Naive B cell (primary cell): ENCODE measurements around the gene C8A. TPM values are rescaled to one million over a fixed set of nuclear protein-coding genes. Genes with fewer than 3 reads are reported as not detected.

ENCODE experiments used
- ATAC-seq, 2 donors: fragments of 150-1000 bp; cut with Tn5 transposase; 2 replicates each; pipeline ENCODE4 v1.10.0; 2021; ENCODE audit warnings: low read depth in 2 of 2, mild to moderate bottlenecking in 2 of 2, moderate library complexity in 2 of 2
- DNase-seq: peaks from one replicate; pipeline ENCODE4 v3.0.0; 2022
- H3K27ac Mint-ChIP-seq, 6 donors: one replicate each; pipeline ENCODE4 v1.8.0; 2020 to 2022; ENCODE audit warnings: mild to moderate bottlenecking in 6 of 6, mixed read lengths in 6 of 6, moderate library complexity in 5 of 6, inconsistent platforms in 2 of 6
- H3K27me3 Mint-ChIP-seq, 3 donors: one replicate each; pipeline ENCODE4 v1.8.0; 2021 to 2022; ENCODE audit warnings: mixed read lengths in 3 of 3, mild to moderate bottlenecking in 1 of 3
- H3K36me3 Mint-ChIP-seq, 2 donors: one replicate each; pipeline ENCODE4 v1.8.0; 2020 to 2022; ENCODE audit warnings: mixed read lengths in 2 of 2, inconsistent platforms in 1 of 2, mild to moderate bottlenecking in 1 of 2
- H3K4me1 Mint-ChIP-seq, 3 donors: one replicate each; pipeline ENCODE4 v1.8.0; 2020 to 2022; ENCODE audit warnings: mixed read lengths in 3 of 3, inconsistent platforms in 1 of 3, mild to moderate bottlenecking in 1 of 3, moderate library complexity in 1 of 3
- H3K4me3 Mint-ChIP-seq, 8 donors: one replicate each; pipeline ENCODE4 v1.8.0; 2020 to 2022; ENCODE audit warnings: mild to moderate bottlenecking in 8 of 8, mixed read lengths in 8 of 8, moderate library complexity in 8 of 8, inconsistent platforms in 2 of 8
- H3K9me3 Mint-ChIP-seq, 7 donors: one replicate each; pipeline ENCODE4 v1.8.0; 2020 to 2022; ENCODE audit warnings: mixed read lengths in 7 of 7, mild to moderate bottlenecking in 5 of 7, inconsistent platforms in 2 of 7, moderate library complexity in 1 of 7
- polyA plus RNA-seq, 6 donors: library from polyadenylated mRNA; unstranded; fragments of 300-500 nt; fragmentation: Illumina TruSeq; gene quantifications; one replicate each; pipeline ENCODE4 v1.2.3, GENCODE V29; 2021; ENCODE audit warnings: low read depth in 6 of 6

C8A gene
- polyA plus RNA-seq, 6 donors from 2014 or later = not detected

DNA sequence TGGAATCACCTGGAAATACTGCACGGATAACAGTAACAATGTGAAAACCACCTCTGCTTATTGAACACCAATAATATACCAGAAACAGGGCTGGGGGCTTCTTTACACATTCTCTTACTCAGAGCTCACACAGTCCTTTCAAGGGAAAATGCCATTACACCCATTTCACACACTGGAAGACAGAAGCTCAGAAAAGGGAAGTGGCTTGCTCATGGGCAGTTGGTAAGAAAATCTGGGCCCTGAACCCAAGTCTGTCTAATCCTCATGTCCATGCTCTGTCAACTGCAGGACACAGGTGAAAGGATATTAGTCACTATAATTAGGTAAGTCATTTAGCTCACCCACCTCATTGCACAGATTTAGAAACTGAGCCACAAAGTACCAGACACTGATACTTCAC is 18.6 kb downstream of the C8A start:
- H3K4me3 Mint-ChIP-seq = no peak overlapping the region

DNA sequence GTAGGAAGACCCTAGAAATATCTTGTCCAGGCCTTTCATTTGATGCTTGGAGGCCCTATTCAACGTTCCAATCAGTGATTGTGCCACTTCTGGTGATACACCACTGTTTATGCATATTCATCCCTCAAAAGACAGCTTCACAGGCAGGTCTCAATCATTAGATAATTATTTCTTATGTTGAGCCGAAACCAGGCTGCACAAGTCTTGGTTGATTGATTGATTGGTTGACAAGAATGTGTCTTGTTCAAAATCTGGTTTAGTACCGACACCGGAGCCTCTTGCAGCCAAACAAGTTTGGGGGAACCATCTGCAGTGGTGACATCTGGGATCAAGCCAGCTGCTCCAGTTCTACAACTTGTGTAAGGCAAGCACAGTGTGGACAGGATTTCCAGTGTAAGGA is 20.1 kb downstream of the C8A start:
- Mint-ChIP-seq H3K36me3 (no peaks in the 10 kb centered on the region), H3K9me3 (peaks cover 0 to 9% (median 0%) of the 10 kb centered on the region in 7 donors), H3K4me3 (no peak overlapping the region), H3K27ac (no peak overlapping the region), H3K27me3 (peaks cover 0 to 34% (median 12%) of the 10 kb centered on the region in 3 donors), H3K4me1 (no peaks in the 10 kb centered on the region)
- ATAC-seq (no peak), DNase-seq (no peak)

More for the DNA sequence above, 18.6 kb downstream of the C8A start:
- no peaks in the 10 kb centered on the region for H3K4me1 Mint-ChIP-seq
- peaks cover 0 to 9% (median 0%) of the 10 kb centered on the region in 7 donors for H3K9me3 Mint-ChIP-seq
- DNase-seq (no peak), ATAC-seq (no peak)
- no peaks in the 10 kb centered on the region for H3K36me3 Mint-ChIP-seq
- no peak overlapping the region for H3K27ac Mint-ChIP-seq
- H3K27me3 Mint-ChIP-seq = peaks cover 0 to 32% (median 11%) of the 10 kb centered on the region in 3 donors

DNA sequence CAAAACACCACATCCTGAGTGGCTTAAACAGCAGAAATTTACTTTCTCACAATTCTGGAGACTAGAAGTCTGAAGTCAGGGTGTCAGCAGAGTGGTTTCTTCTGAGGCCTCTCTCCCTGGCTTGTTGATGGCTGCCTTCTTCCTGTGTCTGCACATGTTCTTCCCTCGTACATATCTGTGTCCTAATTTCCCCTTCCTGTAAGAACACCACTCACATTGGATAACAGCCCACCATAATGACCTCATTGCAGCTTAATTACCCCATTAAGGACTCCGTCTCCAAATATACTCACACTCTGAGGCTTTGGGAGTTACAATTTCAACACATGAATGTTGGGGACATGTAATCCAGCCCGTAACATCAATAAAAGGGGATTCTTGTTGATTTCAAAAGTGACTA is 23.4 kb downstream of the C8A start:
- no peak overlapping the region for H3K27ac Mint-ChIP-seq
- DNase-seq = no peak

DNA sequence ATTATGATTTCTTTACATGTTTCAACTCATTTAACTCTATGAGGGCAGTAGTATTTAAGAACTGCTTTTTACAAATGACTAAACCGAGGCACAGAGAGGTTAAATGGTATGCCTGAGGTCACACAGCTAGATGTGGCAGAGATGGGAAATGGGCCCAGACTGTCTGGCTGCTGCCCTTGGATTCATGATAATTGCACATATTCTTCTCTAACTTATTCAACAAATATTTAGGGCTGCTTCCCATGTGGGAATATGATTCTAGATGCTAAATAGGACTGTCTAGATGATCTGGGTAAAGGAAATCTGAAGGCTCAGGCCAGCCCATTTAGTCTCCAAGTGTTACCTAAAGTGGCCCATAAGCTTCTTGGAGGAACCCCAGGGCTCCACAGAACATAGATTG is 26.2 kb downstream of the C8A start:
- Mint-ChIP-seq H3K36me3 (no peaks in the 10 kb centered on the region), H3K4me1 (no peaks in the 10 kb centered on the region), H3K27me3 (peaks cover 0 to 26% (median 10%) of the 10 kb centered on the region in 3 donors), H3K27ac (no peak overlapping the region), H3K9me3 (peaks cover 0 to 7% (median 0%) of the 10 kb centered on the region in 7 donors), H3K4me3 (no peak overlapping the region)
- DNase-seq (no peak), ATAC-seq (no peak)

More for the DNA sequence above, 23.4 kb downstream of the C8A start:
- Mint-ChIP-seq H3K4me3 (peak overlapping the region in 1 of 8 donors; percentile 31), H3K27me3 (peaks cover 0 to 34% (median 10%) of the 10 kb centered on the region in 3 donors), H3K4me1 (no peaks in the 10 kb centered on the region), H3K36me3 (no peaks in the 10 kb centered on the region), H3K9me3 (peaks cover 0 to 9% (median 0%) of the 10 kb centered on the region in 7 donors)
- no peak for ATAC-seq

DNA sequence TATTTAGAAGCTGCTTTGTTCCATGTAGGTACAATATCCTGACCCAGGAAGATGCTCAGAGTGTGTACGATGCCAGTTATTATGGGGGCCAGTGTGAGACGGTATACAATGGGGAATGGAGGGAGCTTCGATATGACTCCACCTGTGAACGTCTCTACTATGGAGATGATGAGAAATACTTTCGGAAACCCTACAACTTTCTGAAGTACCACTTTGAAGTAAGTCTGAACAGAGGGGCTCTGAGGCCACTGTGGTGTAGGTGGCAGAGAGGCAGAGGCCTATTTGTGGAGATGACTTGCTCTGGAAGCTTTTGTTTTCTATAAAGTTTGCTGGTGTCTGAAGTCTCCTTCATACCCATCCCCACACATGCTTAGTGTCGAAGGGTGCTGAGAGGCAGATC is 26.8 kb downstream of the C8A start:
- Mint-ChIP-seq H3K27me3 (peaks cover under 1 to 20% (median 10%) of the 10 kb centered on the region in 3 donors), H3K27ac (no peak overlapping the region), H3K36me3 (no peaks in the 10 kb centered on the region), H3K4me1 (no peaks in the 10 kb centered on the region), H3K4me3 (no peak overlapping the region), H3K9me3 (peaks cover 0 to 7% (median 1%) of the 10 kb centered on the region in 7 donors)
- no peak for DNase-seq
- no peak for ATAC-seq

DNA sequence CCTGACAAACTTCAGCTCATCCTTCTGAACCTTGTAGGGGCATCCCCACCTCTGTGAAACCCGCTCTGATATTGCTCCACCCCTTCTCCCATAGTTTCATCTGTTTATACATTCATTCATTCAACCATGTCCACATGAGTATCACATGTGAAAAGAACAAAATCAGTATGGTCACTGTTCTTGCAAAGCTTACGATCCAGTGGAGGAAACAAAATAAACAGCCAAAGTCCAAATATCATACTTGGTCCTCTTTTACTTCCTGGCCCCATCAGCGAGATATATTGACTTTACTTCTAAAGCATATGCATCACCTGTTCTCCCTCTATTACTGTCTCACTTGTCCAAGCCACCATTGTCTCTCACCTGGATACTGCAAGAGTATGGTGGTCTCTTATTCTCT is 35.6 kb downstream of the C8A start:
- DNase-seq (no peak), ATAC-seq (no peak)
- Mint-ChIP-seq H3K27me3 (peaks cover 0 to 3% (median 0%) of the 10 kb centered on the region in 3 donors), H3K4me1 (no peaks in the 10 kb centered on the region), H3K27ac (no peak overlapping the region), H3K4me3 (no peak overlapping the region), H3K9me3 (peaks cover 0 to 8% (median 0%) of the 10 kb centered on the region in 7 donors), H3K36me3 (no peaks in the 10 kb centered on the region)

DNA sequence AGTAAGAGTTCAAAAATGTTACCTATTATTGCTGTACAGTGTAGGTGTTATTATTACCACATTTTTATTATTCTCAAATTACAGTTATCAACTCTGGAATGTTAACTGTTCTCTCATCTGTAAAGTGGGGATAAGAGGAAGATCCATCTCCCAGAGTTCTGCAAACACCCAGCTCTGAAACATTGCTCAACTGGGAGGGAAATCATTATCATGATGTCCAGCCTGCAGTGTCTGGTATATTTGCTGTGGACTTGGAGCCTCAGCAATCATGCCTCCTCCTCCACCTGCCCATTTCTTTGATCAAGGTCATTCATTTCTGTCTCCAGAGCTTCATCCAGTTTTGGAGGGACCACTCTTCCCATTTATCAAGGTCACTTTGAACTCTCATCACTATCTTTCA is 39.4 kb downstream of the C8A start:
- no peaks in the 10 kb centered on the region for H3K4me1 Mint-ChIP-seq
- H3K36me3 Mint-ChIP-seq = no peaks in the 10 kb centered on the region
- DNase-seq (no peak), ATAC-seq (no peak)
- peaks cover 0 to under 1% (median 0%) of the 10 kb centered on the region in 3 donors for H3K27me3 Mint-ChIP-seq
- no peak overlapping the region for H3K27ac Mint-ChIP-seq
- peaks cover 0 to 2% (median 0%) of the 10 kb centered on the region in 7 donors for H3K9me3 Mint-ChIP-seq
- H3K4me3 Mint-ChIP-seq = no peak overlapping the region

DNA sequence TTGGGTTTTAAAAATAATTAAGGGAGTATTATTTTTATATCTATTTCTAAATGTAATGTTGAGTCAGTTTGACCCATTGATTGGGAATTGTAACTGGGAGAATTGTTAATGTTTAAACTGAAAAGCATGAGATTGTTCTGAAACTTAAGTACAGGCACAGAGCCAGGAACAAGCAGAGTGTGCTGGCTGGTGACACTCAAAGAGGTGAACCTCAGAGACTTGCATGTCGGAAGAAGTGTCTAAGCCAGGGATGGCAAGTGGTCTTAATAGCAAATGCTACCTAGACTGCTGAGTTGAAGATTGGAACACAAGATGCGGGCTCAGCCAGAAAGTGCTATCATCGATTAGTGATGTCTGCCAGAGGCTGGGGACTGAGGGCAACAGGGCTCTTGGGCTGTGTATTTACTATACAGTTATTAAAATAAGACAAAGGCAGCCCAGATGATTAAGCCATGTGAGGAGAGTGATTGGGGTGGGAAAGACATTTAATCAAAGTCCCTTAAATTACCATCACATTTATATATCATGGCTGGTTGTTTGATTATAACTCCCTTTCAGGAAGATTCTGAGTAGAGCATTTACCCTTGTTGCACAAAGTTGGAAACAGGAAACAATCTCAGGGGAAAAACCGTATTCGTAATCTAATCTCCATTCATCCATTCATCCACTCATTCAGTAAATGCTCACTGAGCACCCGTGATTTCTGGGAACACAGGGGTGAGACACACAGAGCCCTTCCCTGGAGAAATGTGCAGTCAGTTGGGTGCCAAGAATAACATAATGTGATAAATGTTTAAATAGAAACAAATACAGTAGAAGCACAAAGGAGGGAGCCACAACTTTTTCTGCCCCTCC is 42.8 kb downstream of the C8A start:
- Mint-ChIP-seq H3K36me3 (no peaks in the 10 kb centered on the region), H3K9me3 (peaks cover 0 to 5% (median 0%) of the 10 kb centered on the region in 7 donors), H3K4me1 (no peaks in the 10 kb centered on the region), H3K4me3 (no peak overlapping the region), H3K27ac (no peak overlapping the region), H3K27me3 (peaks cover 0 to 11% (median 6%) of the 10 kb centered on the region in 3 donors)
- ATAC-seq (no peak), DNase-seq (no peak)

DNA sequence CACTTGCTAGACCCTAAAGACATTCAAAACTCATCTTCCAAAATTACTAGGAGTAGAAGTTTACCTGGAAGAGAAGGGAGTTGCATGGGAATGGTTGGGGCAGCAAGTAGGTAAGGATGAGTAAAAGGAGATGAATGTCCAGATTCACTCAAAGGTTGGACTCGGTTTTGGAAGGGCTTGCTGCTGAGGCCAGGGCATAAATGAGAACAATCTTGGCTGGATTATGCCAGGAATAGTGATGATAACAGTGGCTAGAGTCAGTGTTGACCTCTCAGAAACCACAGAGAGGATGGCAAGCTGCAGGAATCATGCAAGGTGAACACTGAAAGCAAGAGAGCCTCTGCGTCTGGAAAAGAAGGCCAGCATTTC is 43.4 kb downstream of the C8A start:
- peaks cover 0 to 5% (median 0%) of the 10 kb centered on the region in 7 donors for H3K9me3 Mint-ChIP-seq
- no peaks in the 10 kb centered on the region for H3K36me3 Mint-ChIP-seq
- H3K27ac Mint-ChIP-seq = no peak overlapping the region
- ATAC-seq = no peak
- H3K27me3 Mint-ChIP-seq = peaks cover 0 to 11% (median 6%) of the 10 kb centered on the region in 3 donors
- H3K4me1 Mint-ChIP-seq = no peaks in the 10 kb centered on the region
- DNase-seq = no peak
- no peak overlapping the region for H3K4me3 Mint-ChIP-seq

DNA sequence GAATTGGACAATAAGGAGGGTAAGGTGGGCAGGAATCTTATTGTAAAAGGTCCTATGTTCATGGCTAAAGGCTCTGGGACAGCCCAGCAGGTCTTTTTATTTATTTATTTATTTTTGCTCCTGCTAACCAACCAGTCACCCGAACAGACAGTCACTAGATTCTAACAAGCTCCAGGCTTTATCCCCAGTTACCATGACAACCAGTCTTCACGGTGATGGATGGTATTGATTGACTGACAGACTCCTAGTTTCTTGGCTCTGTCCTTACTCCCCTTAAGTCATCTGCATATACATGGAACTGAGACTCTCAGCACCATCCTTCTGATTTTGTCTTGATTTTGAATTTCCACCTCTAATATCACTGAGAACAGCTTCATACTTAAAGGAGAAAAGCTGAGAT is 44.3 kb downstream of the C8A start:
- Mint-ChIP-seq H3K27ac (no peak overlapping the region), H3K4me3 (no peak overlapping the region)
- ATAC-seq = no peak

DNA sequence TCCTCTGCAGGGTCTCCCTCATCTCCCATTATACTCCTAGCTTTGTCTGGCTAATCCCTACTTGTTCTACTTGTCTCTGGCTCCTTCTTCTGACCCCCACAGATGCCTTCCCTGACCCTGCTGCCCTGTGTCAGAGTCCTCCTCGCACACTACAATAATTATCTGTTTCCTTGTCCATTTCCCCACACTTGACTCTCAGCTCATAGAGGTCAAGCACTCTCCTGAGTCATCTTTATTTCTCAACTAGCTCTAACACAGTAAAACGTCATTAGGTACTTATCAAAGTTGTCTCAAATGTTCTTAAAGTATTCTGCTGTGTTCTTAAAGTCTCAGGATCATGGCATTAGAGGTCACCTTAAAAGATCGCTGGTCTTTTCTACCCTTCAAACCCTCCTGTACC is 47.1 kb downstream of the C8A start:
- Mint-ChIP-seq H3K27me3 (peaks cover 6 to 11% (median 6%) of the 10 kb centered on the region in 3 donors), H3K36me3 (no peaks in the 10 kb centered on the region), H3K27ac (no peak overlapping the region), H3K9me3 (peaks cover 0 to 9% (median 0%) of the 10 kb centered on the region in 7 donors), H3K4me1 (no peaks in the 10 kb centered on the region), H3K4me3 (no peak overlapping the region)
- DNase-seq = no peak
- ATAC-seq = no peak

More for the DNA sequence above, 44.3 kb downstream of the C8A start:
- Mint-ChIP-seq H3K27me3 (peaks cover 1 to 11% (median 6%) of the 10 kb centered on the region in 3 donors), H3K4me1 (no peaks in the 10 kb centered on the region), H3K9me3 (peaks cover 0 to 5% (median 0%) of the 10 kb centered on the region in 7 donors), H3K36me3 (no peaks in the 10 kb centered on the region)
- DNase-seq = no peak

DNA sequence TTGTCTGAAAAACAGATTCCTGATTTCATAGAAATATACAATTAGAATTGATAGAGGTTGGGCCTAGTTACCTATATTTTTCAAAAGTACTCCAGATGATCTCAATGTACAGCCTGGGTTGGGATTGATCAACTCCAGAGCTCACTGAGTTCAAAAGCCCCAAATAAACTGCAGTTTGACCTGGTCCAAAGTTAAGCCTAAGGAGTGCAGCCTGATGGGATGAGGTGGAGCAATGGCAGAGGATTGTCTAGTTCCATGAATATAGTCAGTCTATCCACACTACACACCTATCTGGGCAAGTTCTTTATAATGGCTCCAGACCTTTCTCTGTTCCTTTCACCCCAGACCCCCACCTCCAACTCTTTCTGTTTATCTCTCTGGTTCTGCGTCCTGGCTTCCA is 49.2 kb downstream of the C8A start:
- H3K9me3 Mint-ChIP-seq = peaks cover 0 to 9% (median 0%) of the 10 kb centered on the region in 7 donors
- no peaks in the 10 kb centered on the region for H3K4me1 Mint-ChIP-seq
- DNase-seq = no peak
- H3K36me3 Mint-ChIP-seq = no peaks in the 10 kb centered on the region
- no peak for ATAC-seq
- no peak overlapping the region for H3K4me3 Mint-ChIP-seq
- H3K27ac Mint-ChIP-seq = no peak overlapping the region
- H3K27me3 Mint-ChIP-seq = peaks cover 6 to 11% (median 6%) of the 10 kb centered on the region in 3 donors

DNA sequence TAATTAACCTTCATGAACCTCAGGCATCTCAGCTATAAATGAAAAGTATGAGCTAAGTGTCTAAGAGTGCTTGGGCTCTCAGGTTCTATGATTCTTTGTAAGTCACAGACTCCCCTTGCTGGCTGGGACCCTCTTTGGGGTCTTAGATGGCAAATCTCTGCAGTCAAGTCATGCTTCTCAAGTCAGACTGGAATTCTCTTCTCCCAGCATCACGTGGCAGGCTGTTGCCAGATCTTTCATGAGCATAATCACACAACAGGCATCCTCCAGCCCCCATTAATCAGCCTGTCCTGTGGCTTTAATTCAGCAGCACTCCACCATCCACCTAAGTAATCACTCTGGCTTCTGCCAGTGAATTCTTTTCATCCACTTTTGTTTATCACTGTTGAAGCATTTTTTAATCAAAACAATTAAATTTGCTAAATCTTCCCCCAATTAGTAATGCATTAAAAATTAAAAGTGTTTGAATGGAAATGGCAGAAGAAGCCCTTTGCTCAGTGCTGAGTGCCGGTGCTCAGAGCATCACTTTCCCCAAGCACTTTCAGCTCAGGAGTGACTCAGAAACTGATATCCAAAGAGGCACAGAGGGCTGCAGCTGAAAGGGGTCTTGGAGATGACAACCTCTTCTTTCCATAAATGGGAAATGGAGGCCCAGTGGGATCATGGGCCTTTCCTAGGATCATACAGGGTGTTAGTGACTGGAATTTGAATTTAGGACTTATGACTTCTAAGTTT is 50.2 kb downstream of the C8A start:
- Mint-ChIP-seq H3K4me3 (no peak overlapping the region), H3K27ac (no peak overlapping the region), H3K27me3 (peaks cover 0 to 11% (median 6%) of the 10 kb centered on the region in 3 donors), H3K9me3 (peaks cover 0 to 9% (median 0%) of the 10 kb centered on the region in 7 donors), H3K4me1 (no peaks in the 10 kb centered on the region), H3K36me3 (no peaks in the 10 kb centered on the region)
- DNase-seq (no peak), ATAC-seq (no peak)
